Neural progenitor cell (in vitro differentiated cells): ENCODE results near the gene FRMD5.

Source experiments
- CTCF ChIP-seq: fragments of 200-600 bp; sonication (generic); IDR thresholded peaks from 2 replicates; pipeline ENCODE4 v1.5.1; 2017; ENCODE audit warnings: antibody characterized with exemption, mild to moderate bottlenecking
- EZH2 ChIP-seq: fragments of 200-600 bp; sonication (generic); IDR thresholded peaks from 2 replicates; pipeline ENCODE4 v1.6.1; 2017; ENCODE audit warnings: antibody characterized with exemption, mild to moderate bottlenecking, moderate library complexity
- EZH2phosphoT487 ChIP-seq: fragments of 200-600 bp; sonication (generic); IDR thresholded peaks from 2 replicates; pipeline ENCODE4 v1.6.1; 2017; ENCODE audit warnings: antibody characterized with exemption

GRCh38 chr15:43975326-43975725 is 219.7 kb downstream of the FRMD5 start:
- TF ChIP-seq CTCF = no peak
- TF ChIP-seq EZH2 = no peak
- no peak for TF ChIP-seq EZH2phosphoT487
